HepG2 (cell line): ENCODE results near the gene SRRM3. TPM values are rescaled to one million over a fixed set of nuclear protein-coding genes. Genes with fewer than 3 reads are reported as not detected.
A peak's percentile ranks its signal among the peaks of the same experiment; 100 is the strongest.
"Not testable (repeated sequence)": the region's sequence is repeated elsewhere in the genome, so short reads cannot be mapped to it uniquely, and the experiment has no call there.

Experiments
- ATAC-seq: fragments of 200-7000 bp; cut with Tn5 transposase; 3 replicates; pipeline ENCODE4 v1.9.1; 2020; ENCODE audit warnings: mild to moderate bottlenecking, moderate library complexity
- BruUV-seq: library from RNA; stranded (reverse); fragments of 400-500 nt; replicated peaks from 2 replicates; lab custom pipeline; 2021; lab: Mats Ljungman, UMichigan
- CTCF ChIA-PET: fragments of 300-600 bp; formaldehyde crosslinking; extraction: SDS; loops from one replicate; lab custom pipeline; 2021; ENCODE audit warnings: low total read pairs, inconsistent platforms, low intra/inter-chr PET ratio; lab: Yijun Ruan, JAX
- POLR2A ChIA-PET: fragments of 350-600 bp; sonication (Branson Sonifier 250); formaldehyde crosslinking; loops from one replicate; lab custom pipeline; 2020; ENCODE audit warnings: antibody characterized with exemption, inconsistent platforms; lab: Yijun Ruan, JAX
- DNase-seq: peaks from one replicate; pipeline ENCODE4 v3.0.0-alpha.2; 2015; ENCODE audit warnings: low spot score
- FAIRE-seq: peaks from 3 replicates; lab custom pipeline; 2011; peaks lifted over from hg19 to GRCh38; lab: Jason Lieb, UNC
- H2AFZ ChIP-seq: one replicate; pipeline ENCODE4 v1.6.1; 2011; ENCODE audit warnings: low read length, inconsistent platforms
- H3K27ac ChIP-seq: fragments of 300-600 bp; 3 replicates; pipeline ENCODE4 v1.8.0; 2011; ENCODE audit warnings: mixed run types, mild to moderate bottlenecking, mixed read lengths, low read length, inconsistent platforms; ENCODE audit not compliant: insufficient read depth; ENCODE audit errors: extremely low read length
- H3K27me3 ChIP-seq, 2 experiments: fragments of 200-600 bp in 1 of 2; 2 replicates in 1 of 2; 3 replicates in 1 of 2; pipeline versions ENCODE4 v1.6.0 to v1.8.0; 2011; ENCODE audit warnings: low read length in 2 of 2, mild to moderate bottlenecking in 2 of 2, moderate library complexity in 2 of 2, inconsistent platforms in 1 of 2; ENCODE audit not compliant: insufficient read depth in 2 of 2, control insufficient read depth in 1 of 2
- H3K36me3 ChIP-seq, 2 experiments: fragments of 200-600 bp in 1 of 2; replicated peaks in 1 of 2; 2 replicates in 1 of 2; 3 replicates in 1 of 2; pipeline versions ENCODE4 v1.5.1 to v1.8.0; 2011; ENCODE audit warnings: low read length in 2 of 2, inconsistent platforms in 1 of 2; ENCODE audit not compliant: insufficient read depth in 2 of 2, control insufficient read depth in 1 of 2
- H3K4me1 ChIP-seq: 2 replicates; pipeline ENCODE4 v1.5.1; 2012; ENCODE audit warnings: low read length, inconsistent platforms; ENCODE audit not compliant: insufficient read depth
- H3K4me2 ChIP-seq: 2 replicates; pipeline ENCODE4 v1.6.0; 2011; ENCODE audit warnings: low read depth, low read length, inconsistent platforms
- H3K4me3 ChIP-seq, 3 experiments: fragments of 200-600 bp in 1 of 3; sonication (generic), shearing (Covaris generic) in 1 of 3; replicated peaks in 1 of 3; 2 replicates each; pipeline ENCODE4 v1.5.1; 2011 to 2016; ENCODE audit warnings: low read length in 3 of 3, inconsistent platforms in 2 of 3, low read depth in 2 of 3, mild to moderate bottlenecking in 2 of 3, control low read depth in 1 of 3, mixed read lengths in 1 of 3; ENCODE audit not compliant: insufficient read depth in 1 of 3
- H3K79me2 ChIP-seq: one replicate; pipeline ENCODE4 v1.6.1; 2011; ENCODE audit warnings: low read length, inconsistent platforms; ENCODE audit not compliant: insufficient read depth
- H3K9ac ChIP-seq: 2 replicates; pipeline ENCODE4 v1.6.0; 2011; ENCODE audit warnings: mild to moderate bottlenecking, low read depth, low read length, inconsistent platforms; ENCODE audit not compliant: insufficient read depth
- H3K9me3 ChIP-seq: 2 replicates; pipeline ENCODE4 v1.5.1; 2012; ENCODE audit warnings: mild to moderate bottlenecking, low read length
- H4K20me1 ChIP-seq: 2 replicates; pipeline ENCODE4 v1.6.0; 2011; ENCODE audit warnings: inconsistent platforms, mild to moderate bottlenecking, low read length, moderate library complexity; ENCODE audit not compliant: insufficient read depth
- MYNN ChIP-seq: sonication (generic); formaldehyde crosslinking; IDR thresholded peaks from 2 replicates; pipeline ENCODE4 v1.4.0; 2020; ENCODE audit warnings: mild to moderate bottlenecking, low read depth, missing genetic modification reagents
- ZNF180 ChIP-seq: sonication (generic); formaldehyde crosslinking; IDR thresholded peaks from 2 replicates; pipeline ENCODE4 v1.4.0; 2020; ENCODE audit warnings: low read depth, missing genetic modification reagents, borderline replicate concordance
- ZNF431 ChIP-seq: sonication (generic); formaldehyde crosslinking; IDR thresholded peaks from 2 replicates; pipeline ENCODE4 v1.9.0; 2022; ENCODE audit warnings: missing genetic modification reagents, low read depth, mild to moderate bottlenecking, borderline replicate concordance
- ZSCAN31 ChIP-seq: sonication (generic); formaldehyde crosslinking; IDR thresholded peaks from 2 replicates; pipeline ENCODE4 v1.5.0; 2020; ENCODE audit warnings: low read depth, mild to moderate bottlenecking, missing genetic modification reagents
- WGBS: methylation state at CpG from one replicate; pipeline ENCODE4 v1.1.6; 2017; ENCODE audit warnings: low lambda C conversion rate; 5-methylcytosine and 5-hydroxymethylcytosine counted together
- in situ Hi-C: cut with HindIII; loops from 2 replicates; pipeline ENCODE4 v1.10.0; 2017; ENCODE audit warnings: low pct_unique_long_range_greater_than_20kb; ENCODE audit not compliant: extremely low pct_ligation_motif_present
- intact Hi-C: fragments of 100-400 bp; cut with micrococcal nuclease; formaldehyde crosslinking; loops from one replicate; pipeline ENCODE4 v1.10.0; 2022; ENCODE audit not compliant: unreplicated experiment
- polyA plus RNA-seq, 8 experiments: library from polyadenylated mRNA; depleted of rRNA in 3 of 8; stranded (reverse) in 7 of 8; unstranded in 1 of 8; fragments of >200 nt; fragmentation: Illumina TruSeq in 4 of 8; extraction: Trizol in 4 of 8; gene quantifications; 2 replicates each; pipeline versions ENCODE4 v1.2.1 to v1.2.3, GENCODE V29; 2011 to 2016; ENCODE audit warnings: low read depth in 4 of 8, missing spikeins in 1 of 8, mixed read lengths in 1 of 8; ENCODE audit not compliant: insufficient read depth in 1 of 8
- total RNA-seq, 5 experiments: library from RNA; depleted of rRNA; stranded (reverse); fragments of >200 nt; fragmentation: Illumina TruSeq; extraction: Trizol; gene quantifications; 2 replicates each; pipeline ENCODE4 v1.2.3, GENCODE V29; 2016; ENCODE audit warnings: low read depth in 1 of 5

The SRRM3 gene
- total and polyA plus RNA-seq, 2 of the 13 experiments (the other 11 are each of a cell fraction or from before 2014, with no cell fraction given) = 0.13 to 0.54 TPM

DNA sequence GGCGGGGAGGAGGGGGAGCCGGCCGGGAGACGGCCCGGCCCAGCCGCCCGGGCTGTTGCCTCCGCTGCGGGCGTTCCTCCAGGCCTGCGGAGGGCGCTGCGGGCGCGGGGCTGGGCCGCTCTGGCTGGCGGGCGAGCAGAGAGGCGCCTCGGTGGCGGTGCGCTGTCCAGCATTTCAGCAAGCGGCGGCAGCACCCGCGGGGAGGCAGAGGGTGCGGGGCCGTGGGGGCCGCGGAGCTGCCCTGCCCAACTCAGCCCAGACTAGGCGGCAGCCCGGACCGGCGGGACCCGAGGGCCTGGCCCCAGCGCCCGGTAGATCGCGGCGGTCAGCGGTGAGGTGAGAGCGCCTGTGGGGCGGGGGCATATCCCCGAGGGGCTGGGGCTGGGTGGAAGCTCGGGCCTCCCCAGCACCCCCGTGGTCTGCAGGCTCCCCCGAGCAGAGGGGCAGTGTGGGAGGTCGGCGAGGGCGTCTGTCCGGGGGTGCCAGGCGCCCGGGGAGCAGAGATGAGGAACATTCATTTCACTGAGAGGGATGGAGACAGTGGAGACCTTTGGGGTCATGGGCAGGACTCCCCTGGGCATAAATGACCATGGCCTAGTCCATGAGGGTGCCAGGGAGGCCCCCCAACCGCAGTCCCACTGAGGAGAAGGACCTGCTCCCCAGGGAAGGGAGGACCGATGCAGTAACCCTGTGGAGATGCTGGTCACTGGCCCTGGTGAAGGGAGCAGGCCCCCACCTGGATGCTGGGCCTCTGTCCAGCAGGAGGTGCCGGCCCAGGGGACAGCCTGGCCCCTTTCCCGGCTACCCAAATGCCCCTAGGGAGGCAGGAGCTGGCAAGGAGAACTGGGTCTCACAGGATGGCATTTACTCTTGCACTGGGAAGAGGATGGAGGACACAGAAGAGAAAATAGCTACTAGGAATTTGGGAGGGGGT is at the start of gene SRRM3 (continued):
- peak; percentile 96 for TF ChIP-seq MYNN (CRISPR knock-in tag)

DNA sequence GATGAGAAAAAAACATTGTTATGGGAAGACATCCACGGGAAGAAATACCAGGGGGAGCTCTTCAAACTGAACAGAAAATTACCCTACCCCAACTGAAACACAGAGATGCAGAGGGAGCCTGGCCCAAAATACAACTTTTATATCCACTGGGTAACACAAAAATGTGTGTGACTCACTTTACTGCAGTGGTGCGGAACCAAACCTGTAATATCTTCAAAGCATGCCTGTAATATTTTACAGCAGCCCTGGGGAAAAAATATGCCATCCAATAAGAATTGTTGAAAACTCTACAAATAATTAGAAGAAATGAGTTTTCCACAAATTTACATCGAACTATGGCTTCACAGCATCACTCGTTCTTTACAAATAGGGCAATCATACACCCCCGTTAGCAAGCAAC is 49.8 kb upstream of the SRRM3 start:
- in situ Hi-C loops = no loop called here
- H3K9ac ChIP-seq = no peak overlapping the region
- no peaks in the 10 kb centered on the region for H3K9me3 ChIP-seq
- POLR2A ChIA-PET = no interaction called here
- H3K4me3 ChIP-seq = no peak overlapping the region
- no peaks in the 10 kb centered on the region for H4K20me1 ChIP-seq
- DNase-seq (no peak), ATAC-seq (no peak)
- H3K4me1 ChIP-seq = peaks cover 3% of the 10 kb centered on the region
- H3K36me3 ChIP-seq = no peaks in the 10 kb centered on the region
- H3K4me2 ChIP-seq = no peak overlapping the region
- CTCF ChIA-PET = no interaction called here
- no TSS peak for BruUV-seq
- no peak for TF ChIP-seq ZSCAN31 (CRISPR knock-in tag)
- no peak for TF ChIP-seq ZNF431
- no peak for TF ChIP-seq ZNF180 (CRISPR knock-in tag)
- TF ChIP-seq, all 625 proteins: peak for 0
- no peak for FAIRE-seq
- Histone ChIP-seq H3K27me3 (no peaks in the 10 kb centered on the region), H3K79me2 (no peaks in the 10 kb centered on the region), H3K27ac (no peak overlapping the region), H2AFZ (no peak overlapping the region)
- 72% methylated on average over 5 of the region's 5 CpGs for WGBS
- intact Hi-C loops = no loop called here

GRCh38 chr7:76153571-76154230 is 48.0 kb upstream of the SRRM3 start:
- H3K79me2 ChIP-seq, H3K9ac ChIP-seq, H4K20me1 ChIP-seq, BruUV-seq, H3K36me3 ChIP-seq, in situ Hi-C loops, H2AFZ ChIP-seq, FAIRE-seq, intact Hi-C loops, POLR2A ChIA-PET, H3K4me2 ChIP-seq, ATAC-seq, H3K27ac ChIP-seq, DNase-seq, CTCF ChIA-PET, H3K4me3 ChIP-seq, H3K27me3 ChIP-seq, H3K9me3 ChIP-seq, H3K4me1 ChIP-seq: not testable (repeated sequence)
- 72% methylated on average over 5 of the region's 5 CpGs for WGBS
